ENCODE results near the gene DYNC2LI1.

Gene DYNC2LI1

DNA sequence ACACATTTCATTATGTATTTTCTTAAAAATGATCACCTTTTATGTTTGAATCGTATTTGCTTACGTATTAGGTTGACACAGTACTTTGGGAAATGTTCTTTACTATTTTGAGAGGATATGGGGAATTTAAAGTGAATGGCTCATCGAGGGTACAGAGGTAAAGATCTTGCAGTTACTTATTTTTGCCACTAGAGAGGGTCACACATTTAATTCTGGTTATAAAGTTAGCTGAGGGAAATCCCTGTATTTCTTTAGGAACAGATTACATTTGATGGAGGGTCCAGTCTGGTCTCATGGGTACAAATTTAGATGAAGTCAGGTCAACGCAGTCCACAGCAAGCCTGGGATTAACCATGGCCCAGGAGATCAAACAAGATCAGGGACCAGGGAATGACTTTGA is 24.5 kb downstream of the DYNC2LI1 start:
- TF ChIP-seq, protein P1, sequence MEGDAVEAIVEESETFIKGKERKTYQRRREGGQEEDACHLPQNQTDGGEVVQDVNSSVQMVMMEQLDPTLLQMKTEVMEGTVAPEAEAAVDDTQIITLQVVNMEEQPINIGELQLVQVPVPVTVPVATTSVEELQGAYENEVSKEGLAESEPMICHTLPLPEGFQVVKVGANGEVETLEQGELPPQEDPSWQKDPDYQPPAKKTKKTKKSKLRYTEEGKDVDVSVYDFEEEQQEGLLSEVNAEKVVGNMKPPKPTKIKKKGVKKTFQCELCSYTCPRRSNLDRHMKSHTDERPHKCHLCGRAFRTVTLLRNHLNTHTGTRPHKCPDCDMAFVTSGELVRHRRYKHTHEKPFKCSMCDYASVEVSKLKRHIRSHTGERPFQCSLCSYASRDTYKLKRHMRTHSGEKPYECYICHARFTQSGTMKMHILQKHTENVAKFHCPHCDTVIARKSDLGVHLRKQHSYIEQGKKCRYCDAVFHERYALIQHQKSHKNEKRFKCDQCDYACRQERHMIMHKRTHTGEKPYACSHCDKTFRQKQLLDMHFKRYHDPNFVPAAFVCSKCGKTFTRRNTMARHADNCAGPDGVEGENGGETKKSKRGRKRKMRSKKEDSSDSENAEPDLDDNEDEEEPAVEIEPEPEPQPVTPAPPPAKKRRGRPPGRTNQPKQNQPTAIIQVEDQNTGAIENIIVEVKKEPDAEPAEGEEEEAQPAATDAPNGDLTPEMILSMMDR (IDR thresholded peaks at IDR 0.05; ENCODE audit: low read depth, low read length) = no peak
- DNase-seq (ENCODE audit: extremely low read depth, low read depth) = no peak

DNA sequence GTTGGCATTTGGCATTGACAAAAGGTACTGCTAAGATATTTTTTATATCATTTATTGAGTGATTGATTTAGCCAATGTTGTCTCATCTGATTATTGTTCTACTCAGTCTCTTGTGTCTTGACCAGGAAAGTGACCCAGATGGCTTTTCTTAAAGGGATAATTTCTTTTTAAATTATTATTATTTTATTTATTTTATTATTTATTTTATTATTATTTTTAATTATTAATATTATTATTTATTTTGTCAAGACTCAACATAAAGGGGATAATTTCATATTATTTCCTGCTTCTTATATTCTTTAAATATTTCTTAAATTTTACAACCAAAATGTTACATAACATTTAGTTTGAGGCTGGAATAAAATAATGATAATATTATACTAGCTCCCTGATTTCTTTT is 27.1 kb downstream of the DYNC2LI1 start:
- TF ChIP-seq, protein P1 (IDR thresholded peaks at IDR 0.05; ENCODE audit: low read depth, low read length) = no peak
- DNase-seq (ENCODE audit: extremely low read depth, low read depth) = no peak

DNA sequence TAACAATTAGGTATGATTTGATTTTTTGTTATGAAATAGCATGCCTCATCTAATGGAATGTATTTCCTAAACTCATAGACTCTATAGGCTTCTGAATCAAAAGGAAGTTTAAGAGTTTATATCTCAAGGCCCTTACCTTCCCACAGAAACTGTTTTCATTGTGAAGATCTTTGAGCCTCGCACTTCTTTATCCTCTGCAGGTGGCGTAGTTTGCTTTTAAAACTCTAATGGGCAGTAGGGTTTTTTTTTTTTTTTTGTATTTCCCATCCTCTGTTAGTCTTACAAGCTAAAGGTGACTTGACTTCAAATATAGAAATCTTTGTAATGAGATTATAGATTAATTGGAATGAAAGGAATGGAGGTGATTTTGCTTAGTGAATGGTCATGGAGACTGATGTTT is 28.3 kb downstream of the DYNC2LI1 start:
- TF ChIP-seq, protein P1 (IDR thresholded peaks at IDR 0.05; ENCODE audit: low read depth, low read length) = no peak
- DNase-seq (ENCODE audit: extremely low read depth, low read depth) = no peak

DNA sequence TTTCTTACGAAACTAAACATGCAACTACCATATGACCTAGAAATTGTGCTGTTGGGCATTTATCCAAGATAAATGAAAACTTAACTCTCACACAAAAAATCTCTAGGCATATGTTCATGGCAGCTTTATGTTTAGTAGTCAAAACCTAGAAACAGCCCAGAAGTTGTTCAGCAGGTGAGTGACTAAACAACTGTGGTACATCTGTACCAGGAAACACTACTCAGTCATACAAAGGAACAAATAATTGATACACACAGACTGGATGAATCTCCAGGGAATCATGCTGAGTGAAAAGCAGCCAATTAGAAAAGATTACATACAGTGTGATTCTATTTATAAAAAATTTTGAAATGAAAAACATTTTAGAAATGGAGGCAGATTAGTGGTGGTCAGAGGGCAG is 29.3 kb downstream of the DYNC2LI1 start:
- no peak for DNase-seq (ENCODE audit: extremely low read depth, low read depth)
- TF ChIP-seq, protein P1 (IDR thresholded peaks at IDR 0.05; ENCODE audit: low read depth, low read length) = no peak

DNA sequence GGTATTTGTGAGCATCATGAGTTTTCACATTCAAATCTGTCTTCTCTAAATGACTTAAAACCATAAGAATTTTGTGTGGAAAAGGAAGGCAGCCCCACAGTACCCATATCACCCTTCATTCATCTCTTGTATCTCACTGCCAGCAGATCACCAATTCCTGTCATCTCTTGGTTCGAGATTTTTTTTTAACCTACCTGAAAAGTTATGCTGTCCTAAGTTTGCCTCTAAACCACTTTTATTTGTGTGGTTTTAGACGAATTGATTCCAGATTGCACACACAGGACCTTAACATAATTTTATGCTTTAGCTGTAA is 32.8 kb downstream of the DYNC2LI1 start:
- TF ChIP-seq, protein P1 (IDR thresholded peaks at IDR 0.05; ENCODE audit: low read depth, low read length) = no peak
- DNase-seq (ENCODE audit: extremely low read depth, low read depth) = no peak

DNA sequence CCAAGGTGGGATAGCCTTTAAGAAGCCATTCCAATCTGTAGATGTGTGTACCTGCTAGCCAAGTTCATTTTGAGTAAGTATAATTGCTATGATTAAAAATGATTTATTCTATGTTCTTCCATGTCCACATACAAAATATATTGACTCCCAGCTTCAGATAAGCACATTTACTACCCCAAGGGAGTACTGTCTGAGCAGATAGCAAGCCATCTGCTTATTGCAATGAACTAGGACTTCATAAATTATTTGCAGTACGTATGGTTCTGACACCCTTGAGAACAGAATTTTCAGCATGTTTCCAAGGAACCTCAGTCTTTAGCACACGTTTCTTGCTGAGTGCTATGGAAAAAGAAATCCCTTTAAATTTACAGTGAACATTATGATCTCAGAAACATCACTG is 36.6 kb downstream of the DYNC2LI1 start:
- DNase-seq (ENCODE audit: extremely low read depth, low read depth) = no peak
- TF ChIP-seq, protein P1 (IDR thresholded peaks at IDR 0.05; ENCODE audit: low read depth, low read length) = no peak

DNA sequence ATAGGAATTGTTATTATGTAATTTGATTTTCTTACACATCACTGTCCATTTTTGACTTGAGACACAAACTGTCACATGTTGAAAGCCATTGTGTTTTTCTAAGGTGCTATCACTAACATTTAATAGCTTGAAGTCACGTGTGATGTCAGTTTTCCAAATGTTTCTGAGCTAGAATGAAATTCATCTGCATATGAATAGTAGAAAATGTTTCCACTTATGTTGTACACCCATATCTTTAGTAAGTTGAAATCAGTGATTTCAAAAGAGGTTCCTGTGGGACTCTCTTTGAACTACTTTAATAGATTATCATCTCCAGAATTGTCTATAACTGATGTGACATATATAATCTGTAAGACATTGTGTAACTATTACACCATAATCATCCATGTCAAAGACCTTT is 37.0 kb downstream of the DYNC2LI1 start:
- TF ChIP-seq, protein P1 (IDR thresholded peaks at IDR 0.05; ENCODE audit: low read depth, low read length) = no peak
- no peak for DNase-seq (ENCODE audit: extremely low read depth, low read depth)

Data from AG09319 (cell line).